Testis (tissue), 3 donors: ENCODE measurements around the gene SFR1. TPM values are rescaled to one million over a fixed set of nuclear protein-coding genes. Genes with fewer than 3 reads are reported as not detected.

Experiments
- DNase-seq: peaks from one replicate; pipeline ENCODE4 v3.0.0-alpha.2; 2019
- H3K27ac ChIP-seq, 2 donors: fragments of 200-600 bp; sonication (generic); one replicate each; pipeline ENCODE4 v1.5.1; 2019
- H3K27me3 ChIP-seq: fragments of 200-600 bp; sonication (generic); one replicate; pipeline ENCODE4 v1.5.1; 2019
- H3K36me3 ChIP-seq: fragments of 200-600 bp; sonication (generic); one replicate; pipeline ENCODE4 v1.5.1; 2017; ENCODE audit warnings: low read depth; ENCODE audit errors: missing control alignments
- H3K4me1 ChIP-seq: fragments of 200-600 bp; sonication (generic); one replicate; pipeline ENCODE4 v1.5.1; 2019
- H3K4me3 ChIP-seq, 2 donors: fragments of 200-600 bp; sonication (generic); one replicate each; pipeline ENCODE4 v1.5.1; 2017 to 2019
- H3K9me3 ChIP-seq: fragments of 200-600 bp; sonication (generic); one replicate; pipeline ENCODE4 v1.5.1; 2017
- POLR2A ChIP-seq: fragments of 450-650 bp; IDR thresholded peaks from one replicate; pipeline ENCODE4 v1.6.1; 2017; ENCODE audit warnings: antibody characterized with exemption, mild to moderate bottlenecking, moderate library complexity
- WGBS, 2 donors: methylation state at CpG; one replicate each; pipeline ENCODE4 v1.1.5; 2018; 5-methylcytosine and 5-hydroxymethylcytosine counted together
- intact Hi-C: fragments of 100-400 bp; cut with DNase I; formaldehyde crosslinking; loops from one replicate; pipeline ENCODE4 v1.15.1; 2023; ENCODE audit warnings: low total_unique reads
- polyA plus RNA-seq: library from polyadenylated mRNA; stranded (reverse); fragments of 350-450 nt; fragmentation: Illumina TruSeq; extraction: RNeasy Lipid Tissue Mini Kit (QIAGEN cat#74804); gene quantifications from one replicate; pipeline ENCODE4 v1.2.3, GENCODE V29; 2014; ENCODE audit warnings: low read depth, low replicate concordance; ENCODE audit not compliant: insufficient read depth
- total RNA-seq, 2 donors: library from RNA; depleted of rRNA; stranded (reverse); fragments of >200 nt; gene quantifications; one replicate each; pipeline ENCODE4 v1.2.3, GENCODE V29; 2016
- TF ChIP-seq, protein P1 (sequence below), 3 experiments: fragments of 450-650 bp in 2 of 3; fragments of 200-600 bp in 1 of 3; sonication (generic) in 1 of 3; IDR thresholded peaks; one replicate each; pipeline ENCODE4 v1.5.1; 2016 to 2019; ENCODE audit warnings: antibody characterized with exemption in 3 of 3, mild to moderate bottlenecking in 2 of 3, moderate library complexity in 1 of 3

SFR1 gene
- total and polyA plus RNA-seq, 3 donors from 2014 or later, result 14.7 to 42.8 (median 25.3) TPM

- H3K9me3 ChIP-seq, result no peaks in the 10 kb centered on the region
- no peaks in the 10 kb centered on the region for H3K4me1 ChIP-seq
- H3K36me3 ChIP-seq, result no peaks in the 10 kb centered on the region
- H3K4me3 ChIP-seq, result no peak overlapping the region
- 92 to 93% methylated on average over 2 of the region's 2 CpGs for WGBS, 2 donors
- intact Hi-C loops, result no loop called here
- no peak for DNase-seq
- H3K27ac ChIP-seq, result no peak overlapping the region
- TF ChIP-seq, protein P1, sequence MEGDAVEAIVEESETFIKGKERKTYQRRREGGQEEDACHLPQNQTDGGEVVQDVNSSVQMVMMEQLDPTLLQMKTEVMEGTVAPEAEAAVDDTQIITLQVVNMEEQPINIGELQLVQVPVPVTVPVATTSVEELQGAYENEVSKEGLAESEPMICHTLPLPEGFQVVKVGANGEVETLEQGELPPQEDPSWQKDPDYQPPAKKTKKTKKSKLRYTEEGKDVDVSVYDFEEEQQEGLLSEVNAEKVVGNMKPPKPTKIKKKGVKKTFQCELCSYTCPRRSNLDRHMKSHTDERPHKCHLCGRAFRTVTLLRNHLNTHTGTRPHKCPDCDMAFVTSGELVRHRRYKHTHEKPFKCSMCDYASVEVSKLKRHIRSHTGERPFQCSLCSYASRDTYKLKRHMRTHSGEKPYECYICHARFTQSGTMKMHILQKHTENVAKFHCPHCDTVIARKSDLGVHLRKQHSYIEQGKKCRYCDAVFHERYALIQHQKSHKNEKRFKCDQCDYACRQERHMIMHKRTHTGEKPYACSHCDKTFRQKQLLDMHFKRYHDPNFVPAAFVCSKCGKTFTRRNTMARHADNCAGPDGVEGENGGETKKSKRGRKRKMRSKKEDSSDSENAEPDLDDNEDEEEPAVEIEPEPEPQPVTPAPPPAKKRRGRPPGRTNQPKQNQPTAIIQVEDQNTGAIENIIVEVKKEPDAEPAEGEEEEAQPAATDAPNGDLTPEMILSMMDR (IDR thresholded peaks at IDR 0.05), result no peak
- no peak for TF ChIP-seq POLR2A
- H3K27me3 ChIP-seq, result no peaks in the 10 kb centered on the region
These were observed 6.2 kb downstream of the SFR1 start for GRCh38 chr10:104128214-104128613.

GRCh38 chr10:104130041-104130440 is 8.1 kb downstream of the SFR1 start:
- 68 to 74% methylated on average over 3 of the region's 3 CpGs for WGBS, 2 donors
- no peak for DNase-seq
- no peak overlapping the region for H3K27ac ChIP-seq
- H3K27me3 ChIP-seq, result no peaks in the 10 kb centered on the region
- H3K4me3 ChIP-seq, result no peak overlapping the region
- no peaks in the 10 kb centered on the region for H3K4me1 ChIP-seq
- intact Hi-C loops, result no loop called here
- H3K36me3 ChIP-seq, result no peaks in the 10 kb centered on the region
- TF ChIP-seq POLR2A, result no peak
- TF ChIP-seq, protein P1 (IDR thresholded peaks at IDR 0.05), result no peak
- no peaks in the 10 kb centered on the region for H3K9me3 ChIP-seq

DNA sequence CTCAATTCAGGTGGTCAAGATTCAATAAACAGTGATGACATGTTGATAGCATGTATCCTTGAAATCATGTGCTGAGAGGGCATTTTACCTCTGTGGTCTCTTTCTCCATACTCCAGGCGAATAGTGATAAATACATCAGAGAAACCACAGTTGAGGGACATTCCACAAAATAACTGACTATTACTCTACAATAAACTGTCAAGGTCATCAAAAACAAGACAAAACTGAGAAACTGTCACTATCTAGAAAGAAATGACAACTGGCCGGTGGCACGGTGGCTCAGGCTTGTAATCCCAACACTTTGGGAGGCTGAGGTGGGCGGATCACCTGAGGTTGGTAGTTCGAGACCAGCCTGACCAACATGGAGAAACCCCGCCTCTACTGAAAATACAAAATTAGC is 16.2 kb downstream of the SFR1 start:
- H3K27ac ChIP-seq, result no peak overlapping the region
- intact Hi-C loops, result no loop called here
- H3K4me3 ChIP-seq, result no peak overlapping the region
- no peaks in the 10 kb centered on the region for H3K27me3 ChIP-seq
- H3K4me1 ChIP-seq, result no peaks in the 10 kb centered on the region
- DNase-seq, result no peak
- H3K36me3 ChIP-seq, result no peaks in the 10 kb centered on the region
- H3K9me3 ChIP-seq, result no peaks in the 10 kb centered on the region
- 79 to 86% methylated on average over 6 of the region's 6 CpGs for WGBS, 2 donors
- TF ChIP-seq, protein P1 (IDR thresholded peaks at IDR 0.05), result no peak
- TF ChIP-seq POLR2A, result no peak

- Histone ChIP-seq H3K4me3 (no peak overlapping the region), H3K9me3 (no peaks in the 10 kb centered on the region), H3K27ac (no peak overlapping the region), H3K36me3 (no peaks in the 10 kb centered on the region), H3K27me3 (no peaks in the 10 kb centered on the region), H3K4me1 (no peaks in the 10 kb centered on the region)
- 75 to 79% methylated on average over 5 of the region's 5 CpGs for WGBS, 2 donors
- TF ChIP-seq, protein P1 (IDR thresholded peaks at IDR 0.05), result no peak
- no peak for TF ChIP-seq POLR2A
- no peak for DNase-seq
- intact Hi-C loops, result no loop called here
These were observed 17.2 kb downstream of the SFR1 start for GRCh38 chr10:104139221-104139620.

GRCh38 chr10:104142081-104142480 is 20.1 kb downstream of the SFR1 start:
- H3K27me3 ChIP-seq, result no peaks in the 10 kb centered on the region
- H3K36me3 ChIP-seq, result no peaks in the 10 kb centered on the region
- WGBS, 2 donors, result 36 to 59% methylated on average over 1 of the region's 1 CpG
- intact Hi-C loops, result no loop called here
- H3K4me3 ChIP-seq, result no peak overlapping the region
- no peak for DNase-seq
- no peaks in the 10 kb centered on the region for H3K9me3 ChIP-seq
- H3K4me1 ChIP-seq, result no peaks in the 10 kb centered on the region
- TF ChIP-seq, protein P1 (IDR thresholded peaks at IDR 0.05), result no peak
- no peak for TF ChIP-seq POLR2A
- no peak overlapping the region for H3K27ac ChIP-seq
